CD14-positive monocyte (primary cell): ENCODE data around the gene ERGIC1. TPM values are rescaled to one million over a fixed set of nuclear protein-coding genes. Genes with fewer than 3 reads are reported as not detected.

ENCODE experiments used
- DNase-seq, 3 donors: peaks; one replicate each; pipeline ENCODE4 v3.0.0-alpha.2; 2011 to 2022
- H2AFZ ChIP-seq: 2 replicates; pipeline ENCODE4 v1.6.0; 2012; ENCODE audit warnings: mild to moderate bottlenecking, low read depth, low read length, inconsistent platforms; ENCODE audit not compliant: insufficient read depth, poor library complexity, severe bottlenecking
- H3K27ac ChIP-seq, 2 donors: 1 replicate in 1 of 2; 2 replicates in 1 of 2; pipeline ENCODE4 v1.5.1; 2012 to 2013; ENCODE audit warnings: low read length in 2 of 2, control low read depth in 1 of 2, inconsistent platforms in 1 of 2, low read depth in 1 of 2, mild to moderate bottlenecking in 1 of 2
- H3K27me3 ChIP-seq, 2 donors: one replicate each; pipeline versions ENCODE4 v1.6.0 to v1.6.1; 2011 to 2013; ENCODE audit warnings: low read length in 2 of 2; ENCODE audit not compliant: control insufficient read depth in 2 of 2, insufficient read depth in 2 of 2
- H3K36me3 ChIP-seq, 2 donors: replicated peaks in 1 of 2; 1 replicate in 1 of 2; 2 replicates in 1 of 2; pipeline versions ENCODE4 v1.5.1 to v1.6.1; 2012 to 2013; ENCODE audit warnings: low read length in 2 of 2, control low read depth in 1 of 2, inconsistent platforms in 1 of 2, mild to moderate bottlenecking in 1 of 2; ENCODE audit not compliant: insufficient read depth in 2 of 2, control insufficient read depth in 1 of 2
- H3K4me1 ChIP-seq, 2 donors: 1 replicate in 1 of 2; 2 replicates in 1 of 2; pipeline versions ENCODE4 v1.5.1 to v1.6.1; 2012 to 2013; ENCODE audit warnings: low read length in 2 of 2, control low read depth in 1 of 2, inconsistent platforms in 1 of 2, mild to moderate bottlenecking in 1 of 2, moderate library complexity in 1 of 2; ENCODE audit not compliant: insufficient read depth in 2 of 2, control insufficient read depth in 1 of 2
- H3K4me2 ChIP-seq: replicated peaks from 2 replicates; pipeline ENCODE3; 2012; ENCODE audit warnings: low read length, moderate library complexity, mild to moderate bottlenecking; ENCODE audit not compliant: poor library complexity, severe bottlenecking; ENCODE audit errors: extremely low read depth
- H3K4me3 ChIP-seq, 3 experiments: fragments of 200-600 bp in 1 of 3; sonication (generic) in 1 of 3; replicated peaks in 1 of 3; 1 replicate in 2 of 3; 2 replicates in 1 of 3; pipeline ENCODE4 v1.5.1; 2011 to 2013; ENCODE audit warnings: low read length in 3 of 3, mild to moderate bottlenecking in 3 of 3, control low read depth in 2 of 3, low read depth in 2 of 3, inconsistent platforms in 1 of 3, moderate library complexity in 1 of 3
- H3K79me2 ChIP-seq: 2 replicates; pipeline ENCODE4 v1.6.0; 2012; ENCODE audit warnings: mild to moderate bottlenecking, control low read depth, inconsistent platforms, low read length, moderate library complexity; ENCODE audit not compliant: insufficient read depth
- H3K9ac ChIP-seq: 2 replicates; pipeline ENCODE4 v1.6.0; 2017; ENCODE audit warnings: low read length, mild to moderate bottlenecking; ENCODE audit not compliant: insufficient read depth, poor library complexity, severe bottlenecking
- H3K9me3 ChIP-seq, 2 donors: replicated peaks in 1 of 2; 1 replicate in 1 of 2; 2 replicates in 1 of 2; pipeline versions ENCODE4 v1.5.1 to v1.6.1; 2012 to 2013; ENCODE audit warnings: low read length in 2 of 2, control low read depth in 1 of 2; ENCODE audit not compliant: control insufficient read depth in 1 of 2, insufficient read depth in 1 of 2
- H4K20me1 ChIP-seq: 2 replicates; pipeline ENCODE4 v1.6.0; 2012; ENCODE audit warnings: mild to moderate bottlenecking, low read length, control low read depth, moderate library complexity; ENCODE audit not compliant: insufficient read depth
- H3K27ac Mint-ChIP-seq, 7 donors: one replicate each; pipeline ENCODE4 v1.8.0; 2020; ENCODE audit warnings: mild to moderate bottlenecking in 7 of 7, mixed read lengths in 7 of 7, moderate library complexity in 6 of 7, inconsistent platforms in 2 of 7
- H3K27me3 Mint-ChIP-seq, 3 donors: one replicate each; pipeline ENCODE4 v1.8.0; 2021 to 2022; ENCODE audit warnings: low read depth in 3 of 3, mild to moderate bottlenecking in 3 of 3, mixed read lengths in 3 of 3, moderate library complexity in 3 of 3, inconsistent platforms in 1 of 3
- H3K36me3 Mint-ChIP-seq, 2 donors: one replicate each; pipeline ENCODE4 v1.8.0; 2020; ENCODE audit warnings: mixed read lengths in 2 of 2, inconsistent platforms in 1 of 2, mild to moderate bottlenecking in 1 of 2
- H3K4me1 Mint-ChIP-seq: one replicate; pipeline ENCODE4 v1.8.0; 2020; ENCODE audit warnings: mild to moderate bottlenecking, mixed read lengths
- H3K4me3 Mint-ChIP-seq, 2 donors: one replicate each; pipeline ENCODE4 v1.8.0; 2020; ENCODE audit warnings: mild to moderate bottlenecking in 2 of 2, mixed read lengths in 2 of 2, moderate library complexity in 1 of 2
- H3K9me3 Mint-ChIP-seq, 7 donors: one replicate each; pipeline ENCODE4 v1.8.0; 2020 to 2022; ENCODE audit warnings: mixed read lengths in 7 of 7, mild to moderate bottlenecking in 6 of 7, moderate library complexity in 6 of 7, inconsistent platforms in 2 of 7
- WGBS: methylation state at CpG from one replicate; pipeline ENCODE4 v1.1.5; 2013; ENCODE audit warnings: missing lambda C conversion rate; ENCODE audit not compliant: insufficient coverage; 5-methylcytosine and 5-hydroxymethylcytosine counted together
- intact Hi-C, 2 donors: fragments of 100-400 bp; cut with micrococcal nuclease; formaldehyde crosslinking; loops; one replicate each; pipeline versions ENCODE4 v1.15.0 to v1.15.1; 2023
- polyA plus RNA-seq, 3 donors: library from polyadenylated mRNA; depleted of rRNA in 1 of 3; unstranded in 2 of 3; stranded (reverse) in 1 of 3; fragments of 300-500 nt in 2 of 3; fragments of >200 nt in 1 of 3; fragmentation: Illumina TruSeq in 2 of 3; gene quantifications; 1 replicate in 2 of 3; 2 replicates in 1 of 3; pipeline ENCODE4 v1.2.3, GENCODE V29; 2012 to 2021
- TF ChIP-seq, protein P1 (sequence below): fragments of 200-600 bp; IDR thresholded peaks from one replicate; pipeline ENCODE4 v1.8.0; 2022; ENCODE audit warnings: antibody characterized with exemption, mild to moderate bottlenecking

Gene ERGIC1
- polyA plus RNA-seq, 3 donors: 28.3 to 76.2 (median 34.1) TPM

DNA sequence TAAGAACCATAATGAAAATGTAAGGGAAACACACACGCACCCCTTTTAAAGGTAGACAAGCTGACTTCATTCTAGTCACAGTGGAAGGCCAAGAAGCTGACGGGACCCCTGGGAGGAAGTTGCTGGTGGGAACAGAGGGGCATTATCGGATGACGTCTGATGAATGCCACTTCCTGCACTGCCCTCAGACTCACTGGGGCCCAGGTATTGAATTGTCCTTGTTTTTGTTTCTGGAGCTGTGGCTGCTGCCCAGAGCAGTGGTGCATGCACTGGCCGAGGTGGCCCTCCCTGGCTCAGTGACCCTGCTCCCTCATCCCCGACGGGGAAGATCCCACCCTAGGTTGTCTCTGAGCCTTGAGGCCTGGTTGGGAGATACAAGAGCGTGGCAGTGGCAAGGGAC, 109.9 kb downstream of the ERGIC1 start:
- intact Hi-C loops: no loop called here
- Mint-ChIP-seq H3K4me3 (no peak overlapping the region), H3K9me3 (no peaks in the 10 kb centered on the region), H3K4me1 (no peaks in the 10 kb centered on the region), H3K27ac (peak overlapping the region in 1 of 7 donors; percentile 20), H3K36me3 (peaks cover 54 to 61% of the 10 kb centered on the region in 2 donors), H3K27me3 (peaks cover 0 to 4% (median 2%) of the 10 kb centered on the region in 3 donors)
- Histone ChIP-seq H3K27me3 (no peaks in the 10 kb centered on the region), H3K9me3 (no peaks in the 10 kb centered on the region), H3K36me3 (peaks cover 11 to 39% of the 10 kb centered on the region in 2 donors), H4K20me1 (no peaks in the 10 kb centered on the region), H3K27ac (no peak overlapping the region), H2AFZ (no peak overlapping the region), H3K79me2 (no peaks in the 10 kb centered on the region), H3K4me1 (no peaks in the 10 kb centered on the region), H3K4me3 (no peak overlapping the region), H3K9ac (no peak overlapping the region), H3K4me2 (no peak overlapping the region)
- no peak for DNase-seq
- WGBS: no CpG with 5 or more reads among the region's 8 CpGs
- TF ChIP-seq, protein P1, sequence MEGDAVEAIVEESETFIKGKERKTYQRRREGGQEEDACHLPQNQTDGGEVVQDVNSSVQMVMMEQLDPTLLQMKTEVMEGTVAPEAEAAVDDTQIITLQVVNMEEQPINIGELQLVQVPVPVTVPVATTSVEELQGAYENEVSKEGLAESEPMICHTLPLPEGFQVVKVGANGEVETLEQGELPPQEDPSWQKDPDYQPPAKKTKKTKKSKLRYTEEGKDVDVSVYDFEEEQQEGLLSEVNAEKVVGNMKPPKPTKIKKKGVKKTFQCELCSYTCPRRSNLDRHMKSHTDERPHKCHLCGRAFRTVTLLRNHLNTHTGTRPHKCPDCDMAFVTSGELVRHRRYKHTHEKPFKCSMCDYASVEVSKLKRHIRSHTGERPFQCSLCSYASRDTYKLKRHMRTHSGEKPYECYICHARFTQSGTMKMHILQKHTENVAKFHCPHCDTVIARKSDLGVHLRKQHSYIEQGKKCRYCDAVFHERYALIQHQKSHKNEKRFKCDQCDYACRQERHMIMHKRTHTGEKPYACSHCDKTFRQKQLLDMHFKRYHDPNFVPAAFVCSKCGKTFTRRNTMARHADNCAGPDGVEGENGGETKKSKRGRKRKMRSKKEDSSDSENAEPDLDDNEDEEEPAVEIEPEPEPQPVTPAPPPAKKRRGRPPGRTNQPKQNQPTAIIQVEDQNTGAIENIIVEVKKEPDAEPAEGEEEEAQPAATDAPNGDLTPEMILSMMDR: no peak

DNA sequence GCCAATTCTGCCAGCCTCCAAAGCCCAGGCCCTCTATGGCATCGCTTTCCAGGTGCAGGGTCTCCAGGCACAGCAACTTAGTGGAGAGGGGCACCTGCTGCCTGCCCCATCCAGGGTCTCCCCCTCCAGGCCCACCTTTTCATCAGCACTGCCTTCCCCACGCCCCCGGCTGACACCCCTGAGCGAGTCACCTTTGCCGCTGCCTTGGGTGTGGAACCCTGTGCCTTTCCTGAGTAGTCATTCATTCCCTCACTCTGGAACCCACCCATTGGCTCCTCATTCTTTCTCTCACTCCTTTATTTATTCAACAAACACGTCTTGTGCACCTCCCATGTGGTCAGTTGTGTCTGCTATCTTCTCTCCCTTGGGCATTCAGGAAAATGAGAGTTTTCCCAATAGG, 110.7 kb downstream of the ERGIC1 start:
- no peak overlapping the region for H3K4me3 Mint-ChIP-seq
- no peaks in the 10 kb centered on the region for H3K79me2 ChIP-seq

More for the DNA sequence above, 110.7 kb downstream of the ERGIC1 start:
- Mint-ChIP-seq H3K27ac (no peak overlapping the region), H3K36me3 (peaks cover 56% of the 10 kb centered on the region in 2 donors), H3K4me1 (no peaks in the 10 kb centered on the region), H3K9me3 (no peaks in the 10 kb centered on the region), H3K27me3 (peaks cover 0 to 4% (median 2%) of the 10 kb centered on the region in 3 donors)
- no peak overlapping the region for H3K27ac ChIP-seq
- H2AFZ ChIP-seq: no peak overlapping the region
- no peaks in the 10 kb centered on the region for H3K9me3 ChIP-seq
- no peak overlapping the region for H3K4me2 ChIP-seq
- WGBS: 100% methylated on average over 4 of the region's 6 CpGs
- no peak overlapping the region for H3K9ac ChIP-seq
- H3K36me3 ChIP-seq: peaks cover 6 to 39% of the 10 kb centered on the region in 2 donors
- H3K4me1 ChIP-seq: no peaks in the 10 kb centered on the region
- no peak for DNase-seq
- no peak overlapping the region for H3K4me3 ChIP-seq
- H3K27me3 ChIP-seq: no peaks in the 10 kb centered on the region
- intact Hi-C loops: no loop called here
- TF ChIP-seq, protein P1: no peak
- no peaks in the 10 kb centered on the region for H4K20me1 ChIP-seq
